SHP77 (cell line): ENCODE results near the gene EXOSC9.

Experiments used
- DNase-seq, 2 experiments: peaks; one replicate each; lab custom pipeline; 2025; lab: John Stamatoyannopoulos, UW

EXOSC9 gene

DNA sequence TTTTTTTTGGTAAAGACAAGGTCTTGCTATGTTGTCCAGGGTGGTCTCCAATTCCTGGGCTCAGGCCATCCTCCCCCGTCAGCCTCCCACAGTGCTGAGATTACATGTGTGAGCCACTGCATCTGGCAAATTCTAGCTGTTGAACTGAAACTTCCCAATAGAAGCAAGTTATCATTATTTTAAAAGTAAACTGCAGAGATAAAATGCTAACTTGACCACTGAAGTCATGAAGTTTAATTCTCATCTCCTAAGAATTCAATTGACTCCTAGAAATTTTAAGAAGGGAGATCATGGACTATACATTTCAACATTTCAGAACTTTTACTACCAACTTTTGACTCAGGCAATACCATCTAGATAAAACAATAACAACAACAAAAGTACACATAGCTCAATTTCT, 11.7 kb upstream of the EXOSC9 start:
- no peak for DNase-seq

DNA sequence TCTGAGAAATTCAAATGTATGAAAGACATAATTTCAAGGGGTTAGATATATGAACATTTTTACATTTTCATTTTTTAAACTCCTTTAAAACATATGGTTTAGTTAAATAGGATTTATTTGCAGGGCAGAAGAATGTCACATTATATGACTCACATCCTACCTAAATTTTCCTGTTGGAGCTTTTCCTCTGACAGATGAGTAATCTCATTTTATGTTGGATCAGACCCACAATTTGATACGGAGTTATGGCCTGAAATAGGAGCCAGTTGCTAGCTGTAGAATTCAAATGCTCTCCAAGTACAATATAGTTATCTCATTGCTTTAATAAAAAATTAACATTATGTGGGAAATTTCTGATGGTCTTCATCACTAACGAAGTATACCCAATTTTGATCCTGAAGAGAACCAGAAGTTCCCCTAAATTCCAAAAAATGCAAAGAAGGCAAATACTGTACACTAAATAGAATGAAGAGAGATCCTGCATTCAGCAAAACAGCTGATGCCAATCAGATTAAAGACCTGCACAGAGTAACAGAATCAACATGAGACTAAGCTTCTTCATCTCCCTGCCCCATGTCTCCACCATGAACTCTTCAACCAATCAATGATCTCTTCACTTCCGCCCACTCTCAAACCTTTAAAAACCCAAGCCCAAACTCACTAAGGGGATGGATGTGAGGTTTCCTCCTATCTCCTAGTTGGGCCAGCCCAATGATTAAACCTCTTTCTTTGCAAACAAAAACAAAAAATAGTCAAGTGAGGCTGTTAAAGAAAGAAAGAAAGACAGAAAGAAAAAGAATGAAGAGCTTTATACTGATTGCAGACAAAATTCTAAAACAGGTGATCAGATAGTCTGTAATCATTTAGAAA, 10.9 kb upstream of the EXOSC9 start:
- DNase-seq, result no peak

DNA sequence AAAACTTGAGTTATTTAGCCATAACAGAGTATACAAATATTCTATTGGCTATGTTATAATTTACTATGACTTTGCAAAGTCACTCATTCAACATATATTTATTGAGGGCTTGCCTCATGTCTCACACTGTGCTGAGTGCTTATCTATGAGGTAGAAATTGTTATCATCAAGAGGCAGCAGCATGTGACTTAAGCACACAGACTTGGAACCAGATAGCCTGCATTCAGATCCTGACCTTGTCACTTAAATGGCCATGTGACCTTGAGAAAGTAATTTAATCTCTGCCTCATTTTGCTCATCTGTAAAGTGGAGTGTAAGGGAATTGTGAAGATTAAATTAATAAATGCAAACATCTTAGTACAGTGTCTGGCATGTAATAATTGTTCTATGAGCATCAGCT, 10.1 kb upstream of the EXOSC9 start:
- no peak for DNase-seq

DNA sequence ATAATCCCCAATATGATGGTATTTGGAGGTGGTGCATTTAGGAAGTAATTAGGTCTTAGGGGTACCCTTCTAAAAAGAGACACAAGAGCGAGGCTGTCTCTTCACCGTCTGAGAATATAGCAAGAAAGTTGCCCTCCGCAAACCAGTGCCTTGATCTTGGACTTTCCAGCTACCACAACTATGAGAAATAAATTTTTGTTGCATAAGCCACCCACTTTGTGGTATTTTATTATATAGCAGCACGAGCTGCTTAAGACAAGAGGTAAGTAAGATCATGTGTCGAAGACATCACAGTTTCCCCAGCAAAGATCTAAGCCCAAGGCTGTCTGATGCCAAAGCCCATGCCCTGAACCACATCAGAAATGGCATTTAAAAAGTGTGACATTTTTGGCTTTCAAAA, 9.6 kb upstream of the EXOSC9 start:
- no peak for DNase-seq

DNA sequence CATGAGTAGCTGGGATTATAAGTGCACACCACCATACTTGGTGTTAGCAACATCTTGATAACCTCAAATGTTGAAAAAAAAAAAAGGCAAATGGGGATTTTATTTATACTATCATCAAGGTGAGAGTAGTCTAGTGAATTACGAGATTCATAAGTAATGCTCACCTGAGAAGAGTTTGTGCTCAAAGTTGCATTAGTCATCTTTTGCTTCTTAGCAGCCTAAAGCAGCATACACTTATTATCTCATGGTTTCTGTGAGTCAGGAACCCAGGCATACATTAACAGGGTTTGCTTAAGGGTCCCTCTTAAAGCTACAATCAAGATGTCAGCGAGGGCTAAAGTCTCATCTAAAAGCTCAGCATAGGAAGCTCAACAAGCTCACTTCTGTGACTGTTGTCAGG, 8.2 kb upstream of the EXOSC9 start:
- no peak for DNase-seq

DNA sequence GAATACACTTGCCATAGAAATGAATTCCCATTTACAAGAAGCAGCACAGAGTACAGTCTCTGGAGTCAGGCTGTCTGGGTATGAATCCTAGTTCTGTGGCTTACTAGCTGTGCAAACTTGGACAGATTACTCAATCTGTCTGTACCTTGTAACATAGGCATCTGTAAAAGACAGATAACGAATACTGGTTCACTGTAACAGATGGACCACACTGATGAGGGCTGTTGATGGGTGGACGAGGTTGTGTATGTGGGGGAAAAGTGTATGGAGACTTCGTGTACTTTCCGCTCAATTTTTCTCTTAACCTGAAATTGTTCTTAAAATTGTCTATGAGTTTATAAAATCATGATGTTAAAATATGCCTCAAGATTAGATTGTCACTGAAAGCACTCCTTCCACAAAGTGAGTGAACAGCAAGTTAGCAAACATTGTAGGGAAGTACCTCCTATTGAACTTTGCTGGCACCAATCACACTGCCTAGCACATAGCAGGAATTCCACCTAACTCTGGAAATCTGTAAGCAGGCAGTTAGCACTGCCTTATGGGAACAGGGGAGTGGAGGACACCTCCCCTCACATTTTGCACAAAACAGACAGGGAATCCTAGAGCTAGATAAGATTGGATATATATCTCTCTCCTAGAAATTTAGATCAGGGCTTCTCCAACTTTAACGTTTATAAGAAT, 6.5 kb upstream of the EXOSC9 start:
- no peak for DNase-seq

DNA sequence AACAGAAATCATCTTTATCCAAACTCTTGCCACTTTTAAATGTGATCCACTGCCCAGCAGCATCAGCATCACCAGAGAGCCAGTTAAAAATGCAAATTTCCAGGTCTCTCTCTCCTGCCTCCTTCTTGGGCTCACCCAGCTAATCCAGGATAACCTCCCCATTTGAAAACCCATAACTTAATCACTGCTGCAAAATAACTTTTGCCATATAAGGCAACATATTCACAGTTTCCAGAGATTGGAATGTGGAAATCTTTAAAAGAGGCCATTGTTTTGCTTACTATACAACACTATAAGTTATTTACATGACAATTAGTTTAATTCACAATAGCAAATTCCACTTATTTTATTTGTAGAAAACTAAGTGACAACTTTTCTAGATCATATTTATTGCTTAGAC, 4.8 kb upstream of the EXOSC9 start:
- DNase-seq, result no peak

DNA sequence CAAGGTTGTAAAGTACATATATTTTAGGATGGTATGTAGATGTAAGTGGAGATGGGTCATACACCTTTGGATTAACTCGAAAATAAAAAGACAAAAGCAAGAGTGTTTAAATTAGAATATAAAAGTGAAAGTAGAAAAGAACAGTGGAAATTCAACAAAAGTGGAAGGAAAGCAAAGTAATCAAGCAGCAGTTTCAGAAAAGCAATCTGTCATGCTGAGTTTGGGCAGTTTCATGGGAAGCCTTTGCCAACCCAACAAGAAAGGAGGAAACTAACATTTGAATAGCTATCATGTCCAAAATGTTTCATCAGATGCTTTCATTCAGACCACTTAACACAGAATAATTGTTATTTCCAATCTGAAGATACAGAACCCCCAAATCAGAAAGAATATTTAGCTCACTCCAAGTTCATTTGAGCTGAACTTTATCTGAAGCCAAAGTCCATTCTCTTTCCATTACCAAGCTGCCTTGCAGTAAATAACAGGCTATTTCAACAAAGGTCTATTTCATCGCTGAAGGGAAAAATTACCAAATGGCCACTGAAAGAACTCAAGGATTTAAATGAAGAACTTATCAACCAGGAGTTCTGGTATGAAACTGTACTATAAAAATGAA, 1.8 kb upstream of the EXOSC9 start:
- DNase-seq, result no peak

DNA sequence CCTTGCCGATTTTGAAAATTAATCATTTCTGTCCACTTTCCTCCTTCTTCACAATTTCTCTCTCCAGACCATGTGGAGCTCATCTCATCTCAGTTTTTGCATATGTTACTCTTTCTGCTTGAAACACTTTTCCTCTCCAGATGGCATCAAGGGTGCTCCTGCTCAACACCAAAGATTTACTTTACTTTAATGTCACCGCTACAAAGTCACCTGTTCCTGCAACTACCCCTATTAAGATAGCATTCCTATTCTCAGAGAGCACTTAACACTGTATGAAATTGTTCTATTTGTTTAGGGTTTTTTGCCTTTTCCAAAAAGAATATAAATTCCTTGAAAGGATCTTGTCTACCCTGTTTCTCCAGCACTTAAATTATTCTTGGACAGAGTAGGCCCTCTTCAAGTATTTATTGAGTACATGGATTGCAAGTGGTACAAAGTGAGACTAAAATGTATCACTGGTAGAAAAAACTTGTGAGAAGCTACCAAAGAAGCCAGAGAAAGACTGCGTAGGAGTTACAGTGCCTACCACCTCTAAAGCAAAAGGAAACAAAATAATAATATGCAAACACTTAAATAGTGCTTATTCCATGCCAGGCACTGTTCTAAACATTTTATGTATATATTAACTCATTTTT, 1.1 kb upstream of the EXOSC9 start:
- DNase-seq, result no peak

DNA sequence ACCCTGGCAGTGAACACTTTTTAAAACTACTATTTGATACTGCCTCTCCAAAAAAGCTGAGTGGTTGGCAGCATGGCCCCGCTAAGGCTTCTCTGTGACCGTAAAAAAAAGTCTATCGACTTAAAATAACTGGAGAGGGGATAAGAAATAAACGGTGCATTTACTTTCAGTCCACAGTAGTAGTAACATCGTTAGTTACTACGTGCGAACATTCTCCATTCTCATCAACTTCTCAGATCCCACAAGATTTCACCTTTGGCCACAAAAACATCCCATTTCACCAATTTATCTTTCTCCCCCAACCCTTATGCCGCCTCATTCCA, 524 bp upstream of the EXOSC9 start:
- DNase-seq, result no peak

DNA sequence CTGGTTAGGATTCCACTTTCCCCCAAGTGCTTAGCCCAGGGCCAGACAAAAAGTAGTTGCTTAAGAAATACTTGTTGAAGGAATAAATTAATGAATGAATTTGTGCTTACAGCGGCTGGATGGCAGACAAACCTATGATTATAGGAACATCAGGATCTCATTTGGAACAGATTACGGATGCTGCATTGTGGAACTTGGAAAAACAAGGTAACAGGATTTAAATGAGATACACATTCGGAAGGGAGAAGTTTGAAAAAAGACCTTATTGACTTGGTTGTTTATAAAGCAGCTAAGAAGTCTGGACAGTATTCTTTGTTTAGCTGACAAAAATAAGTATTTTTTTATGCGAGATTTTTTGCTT, 572 bp downstream of the EXOSC9 start:
- DNase-seq, result no peak

DNA sequence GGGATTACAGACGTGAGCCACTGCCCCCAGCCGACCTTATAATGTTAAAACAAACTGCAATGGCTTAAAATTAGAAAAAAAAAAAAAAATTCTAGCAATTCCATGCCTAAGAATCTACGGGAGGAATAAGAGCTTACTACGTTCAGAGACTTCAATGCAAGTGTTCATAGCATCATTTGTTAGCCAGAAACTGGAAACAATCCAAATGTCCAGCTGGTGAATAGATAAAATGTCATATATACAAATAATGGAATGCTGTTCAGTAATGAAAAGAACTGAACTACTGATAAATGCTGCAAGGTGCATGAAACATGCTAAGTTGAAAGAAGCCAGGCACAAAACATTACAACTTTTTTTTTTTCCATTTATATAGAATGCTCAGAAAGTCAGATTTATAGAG, 5.3 kb downstream of the EXOSC9 start:
- no peak for DNase-seq

DNA sequence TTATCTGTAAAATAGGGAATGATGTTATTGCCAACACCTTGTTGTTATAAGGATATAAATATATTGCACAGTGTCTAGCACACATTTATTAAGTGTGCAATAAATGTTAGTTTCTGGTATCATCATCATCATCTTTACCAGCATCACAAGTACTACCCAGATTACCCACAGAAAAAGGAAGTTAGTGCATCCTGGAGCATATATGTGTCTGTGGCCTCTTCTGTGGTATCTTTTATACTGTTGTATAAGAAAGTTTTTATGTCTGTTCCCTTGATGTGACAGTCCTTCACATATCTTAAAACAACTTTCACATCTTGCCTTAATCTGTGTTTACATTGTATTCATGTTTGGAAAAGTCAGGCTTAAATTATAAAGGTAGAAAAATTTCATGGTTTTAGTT, 10.0 kb downstream of the EXOSC9 start:
- DNase-seq, result no peak

DNA sequence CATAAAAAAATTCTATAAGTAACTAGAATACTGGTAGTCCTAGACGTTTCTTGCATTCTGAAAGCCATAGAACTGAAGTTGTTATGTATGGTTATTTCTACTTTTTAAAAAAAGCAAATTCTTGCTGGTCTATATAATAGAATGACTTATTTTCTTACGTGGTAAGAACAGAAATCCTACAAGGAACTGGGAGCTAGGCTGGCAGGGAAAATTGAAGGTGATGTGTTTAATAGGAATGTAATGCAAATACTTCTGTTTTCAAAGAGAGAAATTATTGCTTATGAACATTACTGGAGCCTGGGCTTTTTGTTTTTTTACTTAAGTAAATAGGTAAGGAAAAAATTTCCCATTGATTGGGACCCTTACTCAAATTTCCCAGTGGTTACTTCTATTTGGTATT, 13.6 kb downstream of the EXOSC9 start:
- DNase-seq, result no peak

DNA sequence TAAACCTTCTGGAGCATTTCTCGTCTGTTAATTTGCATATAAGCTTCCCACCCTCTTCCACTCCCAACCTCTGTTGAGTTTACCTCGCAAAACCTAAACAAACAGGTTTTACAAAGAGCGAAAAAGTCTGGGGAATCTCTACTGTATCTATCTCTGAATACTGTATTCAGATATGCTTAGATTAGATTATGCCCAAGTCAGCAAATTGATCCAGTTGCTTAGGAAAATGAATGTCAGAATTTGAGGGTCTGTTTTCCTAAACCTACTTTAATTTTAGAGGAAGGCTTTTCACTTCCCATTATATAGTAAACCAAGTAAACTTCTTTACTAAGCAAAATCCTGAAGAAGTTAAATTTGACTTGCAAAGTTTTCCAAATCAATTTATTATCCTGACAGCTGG, 15.9 kb downstream of the EXOSC9 start:
- DNase-seq, result no peak

DNA sequence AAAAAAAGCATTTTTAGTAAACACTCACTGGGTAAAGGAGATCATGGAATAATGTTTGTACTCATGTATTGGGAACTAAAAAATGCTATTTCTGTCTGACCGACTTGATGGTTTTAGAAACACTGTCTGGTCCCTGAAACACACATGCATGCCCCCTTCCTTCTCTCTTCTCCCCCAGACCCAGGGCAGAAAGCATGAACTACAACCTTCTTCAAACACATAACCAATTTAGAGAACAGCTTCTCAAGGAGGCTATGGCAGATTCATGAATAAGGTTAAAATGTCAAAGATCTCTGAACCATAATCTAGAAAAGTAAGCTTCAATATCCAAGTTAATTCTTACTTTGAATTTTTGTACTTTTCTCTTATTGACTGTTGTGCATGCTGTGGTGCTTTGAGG, 16.6 kb downstream of the EXOSC9 start:
- DNase-seq, result no peak

DNA sequence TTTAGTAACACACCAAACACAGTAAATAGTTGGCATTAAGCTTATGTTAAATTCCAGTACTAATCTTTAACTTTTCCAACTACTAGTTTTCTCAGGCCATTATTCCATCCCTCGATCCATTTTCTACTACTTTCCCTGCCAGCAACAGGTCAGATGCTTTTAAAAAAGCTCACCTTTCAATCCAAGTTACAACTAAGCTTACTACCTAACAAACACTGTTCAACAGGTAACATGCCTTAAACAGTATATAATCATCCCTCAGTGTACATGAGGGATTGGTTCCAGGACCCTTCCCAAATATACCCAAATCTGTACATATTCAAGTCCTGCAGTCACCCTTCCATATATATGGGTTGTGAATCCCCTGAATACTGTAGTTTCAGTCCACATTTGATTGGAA, 17.1 kb downstream of the EXOSC9 start:
- no peak for DNase-seq

DNA sequence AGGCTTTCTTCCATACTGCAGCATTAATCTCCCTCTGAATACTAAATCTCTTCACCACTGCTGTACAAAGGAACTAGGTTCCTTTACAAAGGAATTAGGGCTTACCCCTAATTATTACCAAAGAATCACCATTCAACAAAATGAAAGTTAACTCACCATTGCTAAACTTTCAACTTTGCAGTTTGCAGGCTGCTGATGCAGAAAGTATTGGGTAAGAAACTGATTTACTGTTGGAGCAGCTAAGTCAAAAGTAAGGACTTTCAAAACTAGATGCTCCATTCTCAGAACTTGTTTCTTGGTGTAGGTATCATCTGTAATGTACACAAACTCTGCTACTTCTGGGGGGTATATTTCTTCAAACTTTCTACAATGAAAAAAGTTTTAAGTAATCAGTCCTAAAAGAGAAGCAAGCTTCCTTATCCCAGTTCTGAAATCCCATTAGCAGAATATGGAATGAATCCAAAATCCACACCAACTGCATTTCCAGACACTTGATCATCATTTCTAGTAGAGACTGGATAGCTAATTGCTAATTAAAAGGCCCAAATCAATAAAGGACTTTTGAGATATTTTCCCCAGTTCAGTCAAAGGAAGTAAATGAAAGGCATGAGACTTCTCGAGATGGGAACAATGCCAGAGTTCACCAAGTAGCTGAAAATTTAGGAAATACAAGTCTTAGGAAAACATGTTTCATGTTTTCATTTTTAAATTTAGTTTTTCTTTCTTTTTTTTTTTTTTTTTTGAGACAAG, 18.3 kb downstream of the EXOSC9 start:
- DNase-seq, result no peak

DNA sequence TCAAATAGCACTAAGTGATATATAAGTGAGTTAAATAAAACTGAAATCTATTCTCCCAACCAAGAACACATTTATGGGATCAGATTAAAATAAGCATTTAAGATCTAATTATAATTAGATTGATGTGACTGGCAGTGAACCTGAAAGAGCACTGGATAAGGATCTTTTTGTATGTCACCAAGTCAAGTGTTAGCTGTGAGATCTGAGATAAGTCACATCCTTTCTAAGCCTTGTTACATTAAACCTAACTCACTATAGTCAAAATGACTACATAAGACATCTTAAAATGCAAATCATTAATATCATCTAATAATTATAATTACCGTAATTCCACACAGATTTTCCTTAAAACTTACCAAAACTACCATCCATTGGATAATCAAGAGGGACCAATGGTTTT, 20.9 kb downstream of the EXOSC9 start:
- no peak for DNase-seq

DNA sequence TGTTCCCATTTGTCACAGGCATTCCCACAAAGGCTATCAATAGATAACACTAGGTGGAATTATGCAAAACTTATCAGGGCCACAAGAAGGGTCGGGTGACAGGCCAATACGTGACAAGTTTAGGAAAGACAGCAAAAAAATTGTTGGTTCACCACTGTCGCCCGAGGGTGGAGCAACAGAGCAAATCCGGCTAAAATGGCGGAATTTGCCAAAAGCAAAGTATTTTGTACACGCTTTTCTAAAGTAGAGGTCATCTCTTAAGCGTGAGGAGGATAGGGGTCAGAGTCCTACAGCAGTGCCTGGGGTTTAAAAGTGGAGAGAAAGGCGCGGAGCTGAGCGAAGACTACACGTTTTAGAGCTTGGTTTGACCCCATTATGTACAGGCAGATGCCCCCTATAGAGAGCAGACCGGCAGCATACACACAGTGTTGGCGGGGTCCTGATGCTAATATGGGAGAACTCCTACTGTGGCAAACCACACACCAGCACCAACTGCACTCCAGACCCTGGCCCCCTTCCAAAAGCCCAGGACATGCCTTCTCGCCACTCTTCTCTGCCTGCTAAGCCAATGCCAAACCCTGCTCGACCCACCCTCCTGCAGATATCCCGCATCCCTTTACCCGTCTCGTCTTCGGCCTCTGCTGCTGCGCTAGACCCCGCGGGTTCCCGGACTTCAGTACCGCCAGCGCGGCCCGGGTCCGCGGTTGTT, 21.8 kb downstream of the EXOSC9 start:
- peak in 1 of 2 experiments; percentile 34 for DNase-seq

DNA sequence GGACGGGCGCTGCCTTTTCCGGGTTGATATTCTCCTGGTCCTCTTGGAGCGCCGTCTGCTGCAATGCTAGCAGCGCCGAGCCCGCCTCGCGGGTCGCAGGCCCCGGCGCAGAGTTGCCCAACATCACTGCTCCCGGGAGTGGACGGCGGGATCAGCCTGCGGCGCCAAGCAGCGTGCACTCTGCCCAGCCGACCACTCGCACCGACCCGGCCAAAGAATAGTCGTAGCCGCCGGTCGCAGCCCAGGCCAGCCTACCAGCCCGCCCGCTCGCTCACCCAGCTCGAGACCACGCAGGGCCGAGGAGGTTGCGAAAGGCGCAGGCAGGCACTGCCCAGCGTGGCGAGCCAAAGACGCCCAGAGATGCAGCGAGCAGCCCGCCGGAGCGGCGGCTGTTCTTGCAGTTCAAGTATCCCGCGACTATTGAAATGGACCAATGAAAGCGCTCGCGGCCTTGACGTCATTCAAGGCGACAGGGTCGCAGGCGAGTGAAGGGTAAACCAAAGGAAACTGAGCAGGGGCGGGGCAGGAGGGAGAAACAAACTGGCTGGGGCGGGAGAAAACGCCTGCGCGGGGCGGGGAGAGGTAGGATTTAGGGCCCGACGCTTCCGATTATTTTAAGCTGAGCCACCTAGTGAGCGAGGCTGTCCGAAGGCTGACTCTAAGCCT, 22.5 kb downstream of the EXOSC9 start, which contains the start of gene CCNA2:
TSS of gene CCNA2 (minus strand) at position 379 of the 666 bp plus-strand sequence. CDS start at position 124, 255 bp downstream.
- DNase-seq, result peak; percentile 94 to 96
